SW480 (cell line): ENCODE data around the gene PMAIP1.
A peak's percentile ranks its signal among the peaks of the same experiment; 100 is the strongest.
"Not testable (repeated sequence)": the region's sequence is repeated elsewhere in the genome, so short reads cannot be mapped to it uniquely, and the experiment has no call there.

Experiments used
- DNase-seq: peaks from one replicate; pipeline ENCODE4 v3.0.0-alpha.2; 2016; ENCODE audit warnings: low spot score

The PMAIP1 gene

DNA sequence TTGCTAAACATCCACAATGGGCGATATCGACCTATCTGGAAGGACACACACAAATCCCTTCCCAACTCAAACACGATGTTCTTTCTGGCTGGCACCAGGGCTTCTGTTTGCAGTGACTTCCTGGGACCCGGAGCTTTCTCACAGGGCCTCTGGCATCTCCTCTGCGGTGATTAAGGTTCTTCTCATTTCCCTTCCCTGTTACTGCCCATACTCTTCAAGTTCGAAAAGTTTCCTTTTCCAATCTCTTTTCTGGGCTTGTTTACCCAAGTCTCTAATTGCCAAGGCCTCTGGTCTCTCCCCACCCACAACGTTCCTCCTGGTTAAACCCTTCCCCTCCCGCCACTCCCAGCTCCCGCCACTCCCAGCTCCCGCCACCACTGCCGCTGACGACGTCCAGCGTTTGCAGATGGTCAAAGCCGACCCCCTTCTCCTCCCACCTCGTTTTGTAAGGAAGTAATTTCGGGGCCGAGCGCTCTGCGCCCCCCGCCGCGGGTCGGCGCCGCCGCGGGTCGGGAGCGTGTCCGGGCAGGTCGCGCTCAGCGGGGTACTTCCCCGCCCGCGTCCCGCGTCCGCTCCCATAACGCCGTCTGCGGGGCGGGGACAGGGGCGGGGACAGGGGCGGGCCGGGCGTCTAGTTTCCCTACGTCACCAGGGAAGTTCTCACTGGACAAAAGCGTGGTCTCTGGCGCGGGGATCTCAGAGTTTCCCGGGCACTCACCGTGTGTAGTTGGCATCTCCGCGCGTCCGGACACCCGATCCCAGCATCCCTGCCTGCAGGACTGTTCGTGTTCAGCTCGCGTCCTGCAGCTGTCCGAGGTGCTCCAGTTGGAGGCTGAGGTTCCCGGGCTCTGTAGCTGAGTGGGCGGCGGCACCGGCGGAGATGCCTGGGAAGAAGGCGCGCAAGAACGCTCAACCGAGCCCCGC, at the start of gene PMAIP1:
PMAIP1 (plus strand) TSS at position 699 of the 924 bp plus-strand sequence; CDS start at position 881, 182 bp downstream.
- peak; percentile 88 for DNase-seq

DNA sequence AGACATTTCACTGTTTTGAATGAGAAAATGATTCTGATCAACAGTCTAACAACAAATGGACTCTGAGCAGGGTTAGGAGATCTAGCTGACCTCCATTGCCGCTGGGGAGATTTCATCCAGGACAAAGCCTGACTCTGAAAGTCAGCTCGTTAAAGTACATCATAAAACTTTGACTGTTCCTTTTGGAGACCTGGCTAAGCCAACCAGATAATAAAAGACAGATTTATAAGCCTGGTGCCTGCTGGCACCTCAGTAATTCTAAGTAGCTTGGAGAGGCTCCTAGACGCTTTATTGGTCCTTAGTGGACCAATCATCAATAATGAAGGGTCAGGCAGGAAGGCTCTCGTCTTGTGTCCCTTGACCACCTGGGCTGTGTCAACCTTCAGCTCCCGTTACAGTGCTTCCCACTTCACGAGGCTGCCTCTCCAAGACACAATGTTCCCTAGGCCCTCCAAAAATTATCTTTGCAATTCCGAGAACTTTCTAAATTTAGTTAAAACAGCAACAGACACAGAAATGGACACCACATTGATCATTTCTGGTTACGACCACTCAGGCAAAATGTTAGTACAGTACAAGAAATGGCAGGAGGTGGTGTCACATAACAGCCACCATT, 47.9 kb upstream of the PMAIP1 start:
- no peak for DNase-seq

- no peak for DNase-seq
These were observed 47.2 kb upstream of the PMAIP1 start for GRCh38 chr18:59852548-59852947.

- no peak for DNase-seq
These were observed 46.4 kb upstream of the PMAIP1 start for GRCh38 chr18:59853380-59853779.

DNA sequence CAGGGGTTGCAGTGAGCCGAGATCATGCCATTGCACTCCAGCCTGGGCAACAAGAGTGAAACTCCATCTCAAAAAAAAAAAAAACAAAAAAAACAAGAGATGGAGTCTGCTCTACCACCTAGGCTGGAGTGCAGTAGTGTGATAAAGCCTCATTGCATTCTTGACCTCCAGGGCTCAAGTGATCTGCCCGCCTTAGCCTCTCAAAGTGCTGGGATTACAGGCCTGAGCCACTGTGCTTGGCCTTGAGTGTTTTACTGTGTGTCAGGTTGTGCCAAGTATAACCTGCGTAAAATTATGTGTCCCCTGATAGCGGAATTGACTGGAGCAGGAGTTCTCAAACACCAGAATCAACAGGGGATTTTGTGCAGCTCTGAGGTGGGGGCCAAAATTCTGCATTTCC, 45.8 kb upstream of the PMAIP1 start:
- DNase-seq: not testable (repeated sequence)

GRCh38 chr18:59861009-59861408, 38.8 kb upstream of the PMAIP1 start:
- DNase-seq: no peak

GRCh38 chr18:59861963-59862819, 37.6 kb upstream of the PMAIP1 start:
- DNase-seq: no peak

DNA sequence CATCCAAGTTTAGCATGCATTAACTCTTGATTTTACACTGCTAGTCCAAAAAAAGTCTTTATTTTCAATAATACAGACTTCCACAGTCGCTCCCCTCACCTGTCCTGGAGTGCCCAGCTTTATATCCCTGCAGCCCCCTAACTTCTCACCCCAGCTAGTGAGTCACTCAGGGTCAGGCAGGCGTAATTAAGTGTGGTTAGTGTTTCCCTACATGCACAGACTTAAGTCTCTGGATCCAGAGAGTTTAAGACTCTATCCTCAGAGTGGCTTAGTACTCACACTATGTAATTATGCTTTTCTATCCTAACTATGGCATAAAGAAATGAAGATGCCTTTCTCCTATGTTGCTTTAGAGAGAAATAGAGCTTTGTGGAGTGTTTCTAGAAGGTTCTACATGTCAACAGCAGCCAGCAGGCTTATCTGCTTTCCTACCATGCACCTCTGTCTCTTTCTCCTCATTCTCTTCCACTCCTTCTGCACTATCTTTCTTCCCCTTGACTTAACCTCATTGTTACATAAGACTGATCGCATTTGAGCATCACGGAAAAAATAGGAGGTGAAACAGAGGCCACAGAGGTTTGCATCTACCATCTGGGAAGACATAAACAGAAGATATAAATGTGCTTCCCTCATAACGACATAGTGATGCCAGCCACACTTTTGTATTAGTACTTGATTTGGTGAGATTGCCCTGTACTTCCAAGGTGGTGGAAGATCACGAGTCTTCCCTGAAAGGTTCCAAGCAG, 34.4 kb upstream of the PMAIP1 start:
- DNase-seq: no peak

GRCh38 chr18:59866551-59867269, 33.1 kb upstream of the PMAIP1 start:
- DNase-seq: no peak

GRCh38 chr18:59867337-59868104, 32.3 kb upstream of the PMAIP1 start:
- DNase-seq: no peak

GRCh38 chr18:59870623-59871130, 29.1 kb upstream of the PMAIP1 start:
- DNase-seq: no peak

GRCh38 chr18:59871711-59872362, 28.0 kb upstream of the PMAIP1 start:
- DNase-seq: no peak

GRCh38 chr18:59873641-59874040, 26.2 kb upstream of the PMAIP1 start:
- no peak for DNase-seq

DNA sequence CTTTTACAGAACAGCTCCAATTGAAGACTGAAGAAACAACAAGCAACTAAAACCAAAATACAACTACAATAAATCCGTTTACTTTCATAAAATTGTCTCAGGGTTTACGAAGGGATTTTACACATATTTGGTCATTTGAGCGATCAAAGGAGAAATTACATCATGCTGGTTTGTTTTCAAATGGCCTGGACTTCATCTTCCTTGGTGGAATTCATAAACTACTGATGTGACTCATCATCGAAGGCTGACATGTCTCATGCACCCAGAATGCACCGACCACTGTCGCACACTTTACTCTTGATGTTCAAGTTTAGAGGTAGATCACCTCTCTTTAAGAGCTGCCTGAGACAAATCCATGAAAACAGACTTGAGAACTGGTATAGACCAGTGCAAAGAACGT, 25.6 kb upstream of the PMAIP1 start:
- DNase-seq: peak; percentile 77

DNA sequence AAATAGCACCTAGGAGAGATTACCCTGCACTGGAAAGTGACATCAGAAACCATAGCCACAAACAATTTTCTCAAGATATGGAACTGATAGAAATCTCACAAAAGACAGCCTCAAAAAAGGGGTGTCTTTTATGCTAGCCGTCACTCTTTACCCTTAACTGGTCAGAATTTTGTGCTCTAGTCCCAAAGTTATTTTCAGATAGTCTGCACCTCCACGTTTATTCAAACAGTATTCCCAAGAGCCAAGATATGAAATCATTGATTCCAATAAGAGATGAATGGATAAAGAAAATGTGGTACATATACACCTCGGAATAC, 23.5 kb upstream of the PMAIP1 start:
- no peak for DNase-seq

- no peak for DNase-seq
These were observed 22.4 kb upstream of the PMAIP1 start for GRCh38 chr18:59877361-59877760.

DNA sequence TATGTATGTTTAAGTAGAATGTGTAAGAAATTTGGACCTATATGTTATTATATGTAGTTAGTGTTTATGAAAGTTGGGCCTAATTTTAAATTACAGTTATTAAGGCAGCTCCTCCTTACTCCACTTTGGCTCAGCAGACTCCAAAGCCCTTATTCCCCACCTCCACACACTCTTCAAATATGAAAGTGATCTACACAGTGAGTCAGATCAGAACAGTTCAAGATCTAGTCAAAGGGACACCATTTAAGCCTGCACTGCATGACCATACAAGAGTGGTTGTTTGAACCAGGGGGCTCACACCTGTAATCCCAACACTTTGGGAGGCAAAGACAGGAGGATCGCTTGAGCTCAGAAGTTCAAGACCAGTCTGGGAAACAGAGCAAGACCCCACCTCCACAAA, 21.2 kb upstream of the PMAIP1 start:
- no peak for DNase-seq

DNA sequence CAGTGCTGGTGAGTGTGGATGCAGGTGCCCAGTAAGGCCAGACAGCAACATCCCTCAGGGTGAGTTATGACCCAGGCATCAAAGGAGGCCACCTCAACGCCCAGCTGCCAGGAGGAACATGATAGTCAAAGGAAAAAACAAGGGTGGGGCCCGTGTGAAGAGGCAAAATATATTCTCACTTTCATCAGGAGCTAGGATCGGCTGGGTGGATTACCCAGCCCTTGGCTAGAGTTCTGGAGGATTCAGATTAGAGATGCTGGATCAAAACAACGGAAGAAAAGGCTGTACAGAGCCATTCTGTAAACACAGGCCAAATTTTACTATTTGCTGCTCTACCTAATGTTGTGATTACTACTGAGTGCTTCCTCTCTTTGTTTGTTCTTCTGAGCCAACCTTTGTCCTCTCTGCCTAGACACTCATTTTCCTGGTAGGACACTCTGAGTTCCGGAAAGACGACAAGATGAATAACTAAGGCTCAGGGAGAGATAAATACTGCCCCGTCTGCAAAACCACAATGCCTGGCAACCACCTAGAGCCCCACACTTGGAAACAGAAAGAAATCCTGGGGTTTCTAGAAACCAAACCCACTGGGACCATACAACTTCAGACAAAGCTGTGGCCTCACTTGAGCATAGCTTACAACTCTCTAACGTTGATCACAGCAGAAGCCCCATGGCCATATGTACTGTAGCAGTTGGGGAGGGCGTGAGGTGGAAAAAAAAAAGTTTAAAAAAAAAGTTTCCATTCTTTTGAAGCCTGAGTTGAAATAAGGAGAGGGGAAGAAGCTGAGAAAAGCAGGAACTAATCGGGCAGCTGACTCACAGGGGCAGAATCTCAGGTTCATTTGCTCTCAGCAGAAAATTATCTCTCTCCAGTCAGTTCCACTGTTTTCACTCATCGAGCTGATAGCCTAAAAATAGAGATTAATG, 17.8 kb upstream of the PMAIP1 start:
- DNase-seq: peak; percentile 87

GRCh38 chr18:59884351-59884750, 15.4 kb upstream of the PMAIP1 start:
- no peak for DNase-seq
